Urinary bladder (tissue), 4 donors: Measurements from ENCODE around the gene ITPRID1. TPM values are rescaled to one million over a fixed set of nuclear protein-coding genes. Genes with fewer than 3 reads are reported as not detected.

Source experiments
- DNase-seq: peaks from one replicate; pipeline ENCODE4 v3.0.0-alpha.2; 2015; ENCODE audit errors: extremely low spot score
- H3K27ac ChIP-seq: one replicate; pipeline ENCODE4 v1.5.1; 2013; ENCODE audit warnings: low read depth, mild to moderate bottlenecking, moderate library complexity
- H3K36me3 ChIP-seq: one replicate; pipeline ENCODE4 v1.6.1; 2013; ENCODE audit warnings: mild to moderate bottlenecking, moderate library complexity; ENCODE audit not compliant: insufficient read depth
- H3K4me1 ChIP-seq: one replicate; pipeline ENCODE4 v1.6.1; 2013; ENCODE audit warnings: mild to moderate bottlenecking, moderate library complexity; ENCODE audit not compliant: insufficient read depth
- H3K4me3 ChIP-seq: one replicate; pipeline ENCODE4 v1.5.1; 2013; ENCODE audit warnings: low read depth, low read length
- WGBS: extraction: QIAGEN DNeasy Blood & Tissue Kit; methylation state at CpG from one replicate; pipeline ENCODE4 v1.1.7; 2013; 5-methylcytosine and 5-hydroxymethylcytosine counted together
- polyA plus RNA-seq: library from polyadenylated mRNA; stranded (reverse); fragments of 200-250 nt; gene quantifications from one replicate; pipeline ENCODE4 v1.2.3, GENCODE V29; 2013
- total RNA-seq: library from RNA; depleted of rRNA; stranded (reverse); fragments of >200 nt; gene quantifications from one replicate; pipeline ENCODE4 v1.2.3, GENCODE V29; 2014
- donor health status: healthy with polysubstance abuse.
- donor health status: healthy.

Gene ITPRID1
- total and polyA plus RNA-seq, 2 donors, result not detected

DNA sequence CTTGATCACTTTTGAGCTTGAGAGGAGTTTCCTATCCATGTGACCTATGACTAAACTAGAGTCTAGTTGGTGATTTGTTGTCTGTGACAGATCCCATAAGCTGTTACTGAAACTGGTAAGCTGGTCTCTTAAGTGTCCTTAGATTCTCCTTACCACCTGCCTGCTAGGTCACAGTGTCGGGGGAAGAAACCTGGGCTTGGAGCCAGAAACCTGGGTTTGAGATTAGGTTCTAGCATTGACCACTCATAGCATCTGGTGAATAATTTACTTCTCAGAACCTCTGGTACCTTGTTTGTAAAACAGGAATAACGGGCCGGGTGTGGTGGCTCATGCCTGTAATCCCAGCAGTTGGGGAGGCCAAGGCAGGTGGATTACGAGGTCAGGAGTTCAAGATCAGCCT lies 21.8 kb upstream of the ITPRID1 start:
- 90% methylated on average over 4 of the region's 4 CpGs for WGBS
- no peaks in the 10 kb centered on the region for H3K4me1 ChIP-seq
- no peaks in the 10 kb centered on the region for H3K36me3 ChIP-seq
- no peak overlapping the region for H3K27ac ChIP-seq
- H3K4me3 ChIP-seq, result no peak overlapping the region
- DNase-seq, result no peak

GRCh38 chr7:31493714-31494181 lies 20.1 kb upstream of the ITPRID1 start:
- no peaks in the 10 kb centered on the region for H3K4me1 ChIP-seq
- H3K27ac ChIP-seq, result no peak overlapping the region
- no peak overlapping the region for H3K4me3 ChIP-seq
- H3K36me3 ChIP-seq, result no peaks in the 10 kb centered on the region
- WGBS, result 18% methylated on average over 3 of the region's 3 CpGs
- peak; percentile 21 for DNase-seq

GRCh38 chr7:31494421-31494820 lies 19.5 kb upstream of the ITPRID1 start:
- Histone ChIP-seq H3K27ac (no peak overlapping the region), H3K4me1 (no peaks in the 10 kb centered on the region), H3K4me3 (no peak overlapping the region), H3K36me3 (no peaks in the 10 kb centered on the region)
- no peak for DNase-seq
- WGBS, result 83% methylated on average over 5 of the region's 5 CpGs

DNA sequence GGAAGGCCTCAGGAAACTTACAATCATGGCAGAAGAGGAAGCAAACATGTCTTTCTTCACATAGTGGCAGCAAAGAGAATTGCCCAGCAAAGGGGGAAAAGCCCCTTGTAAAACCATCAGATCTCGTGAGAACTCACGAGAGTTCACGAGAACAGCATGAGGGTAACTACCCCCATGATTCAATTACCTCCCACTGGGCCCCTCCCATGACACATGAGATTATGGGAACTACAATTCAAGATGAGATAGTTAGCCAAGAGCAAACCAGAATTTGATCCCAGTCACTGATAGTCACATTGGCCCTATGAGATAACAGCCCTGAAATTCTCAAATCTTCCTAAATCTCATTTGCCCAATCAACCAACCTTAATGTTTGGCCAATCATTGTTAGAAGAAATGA lies 18.2 kb upstream of the ITPRID1 start:
- WGBS, result 93% methylated on average over 3 of the region's 3 CpGs
- H3K27ac ChIP-seq, result no peak overlapping the region
- no peak for DNase-seq
- H3K36me3 ChIP-seq, result no peaks in the 10 kb centered on the region
- H3K4me3 ChIP-seq, result no peak overlapping the region
- no peaks in the 10 kb centered on the region for H3K4me1 ChIP-seq

GRCh38 chr7:31497516-31497915 lies 16.4 kb upstream of the ITPRID1 start:
- H3K27ac ChIP-seq, result no peak overlapping the region
- no peak overlapping the region for H3K4me3 ChIP-seq
- no peaks in the 10 kb centered on the region for H3K36me3 ChIP-seq
- H3K4me1 ChIP-seq, result no peaks in the 10 kb centered on the region
- 51% methylated on average over 3 of the region's 3 CpGs for WGBS
- DNase-seq, result no peak

DNA sequence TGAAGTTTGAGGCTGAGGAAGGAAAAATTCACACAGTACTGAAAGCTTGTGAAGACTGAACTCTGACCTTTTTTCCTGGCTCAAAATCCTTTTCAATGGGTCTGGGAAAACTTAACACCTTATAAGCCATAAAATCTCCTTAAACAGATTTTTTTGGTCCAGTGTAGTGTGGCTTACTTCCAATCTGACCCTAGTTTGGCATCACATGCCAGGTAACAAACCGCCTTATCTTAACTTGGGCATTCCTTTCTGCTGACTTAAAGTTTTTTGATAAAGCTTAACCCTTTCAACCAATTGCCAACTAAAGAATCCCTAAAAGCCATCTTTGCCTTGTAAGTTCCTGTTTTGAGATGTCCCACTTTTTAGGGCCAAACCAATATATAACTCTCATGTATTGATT lies 13.2 kb upstream of the ITPRID1 start:
- Histone ChIP-seq H3K36me3 (no peaks in the 10 kb centered on the region), H3K27ac (no peak overlapping the region), H3K4me1 (no peaks in the 10 kb centered on the region), H3K4me3 (no peak overlapping the region)
- no peak for DNase-seq
- 16% methylated on average over 1 of the region's 1 CpG for WGBS

DNA sequence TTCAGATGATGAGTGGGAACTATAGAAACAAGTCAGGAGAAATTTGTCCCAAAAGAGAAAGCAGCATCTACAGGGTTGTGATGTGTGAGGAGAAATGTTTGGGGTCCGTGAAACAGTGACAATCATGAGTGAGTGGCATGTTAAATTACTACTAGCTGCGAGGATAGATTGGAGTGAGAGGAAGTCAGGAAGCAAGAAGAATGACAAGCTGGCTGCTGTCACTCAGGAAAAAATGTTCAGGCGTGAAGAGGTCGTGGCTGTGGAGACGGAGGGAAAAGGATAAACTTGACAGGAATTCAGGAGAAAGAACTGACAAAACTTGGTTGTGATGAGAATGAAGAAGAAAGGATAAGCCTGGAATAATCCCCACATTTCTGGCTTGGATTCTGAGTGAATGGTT lies 5.1 kb upstream of the ITPRID1 start:
- Histone ChIP-seq H3K4me1 (no peaks in the 10 kb centered on the region), H3K4me3 (no peak overlapping the region), H3K27ac (no peak overlapping the region), H3K36me3 (no peaks in the 10 kb centered on the region)
- WGBS, result 73% methylated on average over 5 of the region's 5 CpGs
- no peak for DNase-seq

DNA sequence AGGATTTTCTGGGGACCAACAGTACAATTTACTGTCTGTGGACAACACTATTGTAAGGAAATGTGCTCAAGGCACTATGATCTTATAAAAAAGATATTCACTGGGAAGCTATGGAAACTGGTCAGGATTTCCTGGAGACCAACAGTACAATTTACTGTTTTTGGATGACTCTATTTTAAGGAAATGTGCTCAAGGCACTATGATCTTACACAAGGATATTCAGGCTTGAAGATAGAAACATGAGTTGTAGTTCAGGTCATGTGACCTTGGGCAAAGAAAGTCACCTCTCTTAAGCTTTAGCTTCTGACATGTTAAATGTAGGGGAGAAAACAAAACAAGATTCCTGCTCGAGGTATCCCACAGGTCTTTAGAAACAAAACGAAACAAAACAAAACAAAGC lies 1.7 kb upstream of the ITPRID1 start:
- Histone ChIP-seq H3K4me1 (no peaks in the 10 kb centered on the region), H3K27ac (no peak overlapping the region)
- 67% methylated on average over 2 of the region's 2 CpGs for WGBS

DNA sequence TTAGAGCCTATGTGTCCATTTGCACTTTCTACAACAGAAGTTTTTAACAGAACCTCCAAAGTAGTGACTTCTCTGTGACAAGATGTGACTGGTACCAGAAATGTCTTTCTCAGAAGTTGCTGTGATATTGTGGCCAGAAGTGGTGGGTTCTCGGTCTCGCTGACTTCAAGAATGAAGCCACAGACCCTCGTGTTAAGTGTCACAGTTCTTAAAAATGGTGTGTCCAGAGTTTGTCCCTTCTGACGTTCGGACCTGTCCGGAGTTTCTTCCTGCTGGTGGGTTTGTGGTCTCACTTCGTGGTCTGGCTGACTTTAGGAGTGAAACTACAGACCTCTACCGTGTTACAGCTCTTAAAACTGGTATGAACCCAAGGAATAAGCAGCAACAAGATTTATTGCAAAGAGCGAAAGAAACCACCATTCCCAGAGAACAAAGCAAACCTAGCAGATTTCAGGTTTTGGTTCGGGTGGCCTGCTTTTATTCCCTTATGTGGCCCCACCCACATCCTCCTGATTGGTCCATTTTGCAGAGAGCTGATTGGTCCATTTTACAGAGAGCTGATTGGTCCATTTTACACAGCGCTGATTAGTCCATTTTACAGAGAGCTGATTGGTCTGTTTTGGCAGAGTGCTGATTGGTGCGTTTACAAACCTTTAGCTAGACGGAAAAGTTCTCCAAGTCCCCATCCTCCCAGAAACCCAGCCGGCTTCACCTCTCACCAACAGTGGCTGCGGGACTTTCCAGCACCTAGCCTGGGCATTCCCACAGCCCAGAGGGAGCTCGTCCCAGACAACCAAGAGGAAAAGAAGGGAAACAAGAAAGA lies 3.0 kb downstream of the ITPRID1 start:
- Histone ChIP-seq H3K36me3 (no peaks in the 10 kb centered on the region), H3K4me3 (no peak overlapping the region), H3K4me1 (no peaks in the 10 kb centered on the region), H3K27ac (no peak overlapping the region)
- DNase-seq, result no peak
- 89% methylated on average over 16 of the region's 16 CpGs for WGBS

More for the DNA sequence above, 1.7 kb upstream of the ITPRID1 start:
- Histone ChIP-seq H3K36me3 (no peaks in the 10 kb centered on the region), H3K4me3 (no peak overlapping the region)
- DNase-seq, result no peak

- no peak overlapping the region for H3K27ac ChIP-seq
- no peaks in the 10 kb centered on the region for H3K36me3 ChIP-seq
- no peak for DNase-seq
- no peaks in the 10 kb centered on the region for H3K4me1 ChIP-seq
- WGBS, result 97% methylated on average over 31 of the region's 31 CpGs
- H3K4me3 ChIP-seq, result no peak overlapping the region
Observed at GRCh38 chr7:31517513-31517912, 3.6 kb downstream of the ITPRID1 start.

- no peak for DNase-seq
- H3K27ac ChIP-seq, result no peak overlapping the region
- no peak overlapping the region for H3K4me3 ChIP-seq
- WGBS, result 91% methylated on average over 4 of the region's 4 CpGs
- H3K4me1 ChIP-seq, result no peaks in the 10 kb centered on the region
- H3K36me3 ChIP-seq, result no peaks in the 10 kb centered on the region
Observed at GRCh38 chr7:31518766-31519165, 4.9 kb downstream of the ITPRID1 start.

GRCh38 chr7:31521336-31522010 lies 7.6 kb downstream of the ITPRID1 start:
- Histone ChIP-seq H3K27ac (no peak overlapping the region), H3K4me1 (no peaks in the 10 kb centered on the region), H3K4me3 (no peak overlapping the region), H3K36me3 (no peaks in the 10 kb centered on the region)
- no peak for DNase-seq
- 89% methylated on average over 5 of the region's 5 CpGs for WGBS

GRCh38 chr7:31526864-31527263 lies 13.0 kb downstream of the ITPRID1 start:
- Histone ChIP-seq H3K36me3 (no peaks in the 10 kb centered on the region), H3K4me1 (no peaks in the 10 kb centered on the region), H3K27ac (no peak overlapping the region), H3K4me3 (no peak overlapping the region)
- no peak for DNase-seq

- H3K27ac ChIP-seq, result no peak overlapping the region
- no peaks in the 10 kb centered on the region for H3K36me3 ChIP-seq
- no peak for DNase-seq
- H3K4me3 ChIP-seq, result no peak overlapping the region
- WGBS, result 86% methylated on average over 1 of the region's 1 CpG
- H3K4me1 ChIP-seq, result no peaks in the 10 kb centered on the region
Observed at GRCh38 chr7:31529103-31529502, 15.2 kb downstream of the ITPRID1 start.
